GM12878 (cell line): ENCODE data around the gene KRTAP5-3.

ENCODE experiments used
- CHD1 ChIP-seq: IDR thresholded peaks from 2 replicates; pipeline ENCODE4 v1.6.1; 2012; ENCODE audit warnings: low read depth, low read length, improper control_type of control experiment
- EGR1 ChIP-seq, 2 experiments: IDR thresholded peaks; 1 replicate in 1 of 2; 2 replicates in 1 of 2; pipeline ENCODE4 v1.6.1; 2011 to 2012; ENCODE audit warnings: low read depth in 2 of 2, low read length in 2 of 2, borderline replicate concordance in 1 of 2, mild to moderate bottlenecking in 1 of 2, moderate library complexity in 1 of 2
- HDAC6 ChIP-seq: fragments of 200-600 bp; sonication (generic); IDR thresholded peaks from one replicate; pipeline ENCODE4 v1.8.0; 2017; ENCODE audit warnings: antibody characterized with exemption; ENCODE audit not compliant: unreplicated experiment
- MYC ChIP-seq: IDR thresholded peaks from 2 replicates; pipeline ENCODE4 v1.6.1; 2011; ENCODE audit warnings: mild to moderate bottlenecking, low read length, moderate library complexity, inconsistent platforms; ENCODE audit not compliant: insufficient read depth, insufficient replicate concordance, insufficient read length, severe bottlenecking
- POLR2A ChIP-seq: IDR thresholded peaks from 2 replicates; pipeline ENCODE4 v1.6.1; 2011; ENCODE audit warnings: low read depth, mild to moderate bottlenecking, low read length
- RAD51 ChIP-seq: fragments of 450-650 bp; IDR thresholded peaks from 2 replicates; pipeline ENCODE4 v1.6.1; 2016; ENCODE audit warnings: moderate library complexity, mild to moderate bottlenecking, inconsistent platforms
- RELA ChIP-seq: fragments of 450-650 bp; IDR thresholded peaks from 2 replicates; pipeline ENCODE4 v1.8.0; 2014; ENCODE audit warnings: borderline replicate concordance; ENCODE audit not compliant: partially characterized antibody
- SMAD5 ChIP-seq: IDR thresholded peaks from 2 replicates; pipeline ENCODE4 v1.6.1; 2016; ENCODE audit warnings: antibody characterized with exemption, low read depth
- SMC3 ChIP-seq: IDR thresholded peaks from 2 replicates; pipeline ENCODE4 v1.6.1; 2011; ENCODE audit warnings: low read length, improper control_type of control experiment, borderline replicate concordance
- TF ChIP-seq, protein P1 (sequence below), 3 experiments: IDR thresholded peaks in 2 of 3; conservative IDR thresholded peaks in 1 of 3; 2 replicates each; pipeline ENCODE4 v1.5.1; 2011; ENCODE audit warnings: low read depth in 3 of 3, low read length in 3 of 3, mild to moderate bottlenecking in 3 of 3, control low read depth in 2 of 3, moderate library complexity in 2 of 3, inconsistent platforms in 1 of 3, mixed read lengths in 1 of 3; ENCODE audit not compliant: control insufficient read depth in 2 of 3, insufficient read depth in 1 of 3; ENCODE audit errors: extremely low read depth in 1 of 3
- TF ChIP-seq, protein P2 (sequence below): IDR thresholded peaks from 2 replicates; pipeline ENCODE4 v1.6.1; 2012; ENCODE audit warnings: mild to moderate bottlenecking, low read depth, low read length
- TF ChIP-seq, protein P3 (sequence below): IDR thresholded peaks from 2 replicates; pipeline ENCODE4 v1.6.1; 2011; ENCODE audit warnings: low read depth, low read length, improper control_type of control experiment, borderline replicate concordance

DNA sequence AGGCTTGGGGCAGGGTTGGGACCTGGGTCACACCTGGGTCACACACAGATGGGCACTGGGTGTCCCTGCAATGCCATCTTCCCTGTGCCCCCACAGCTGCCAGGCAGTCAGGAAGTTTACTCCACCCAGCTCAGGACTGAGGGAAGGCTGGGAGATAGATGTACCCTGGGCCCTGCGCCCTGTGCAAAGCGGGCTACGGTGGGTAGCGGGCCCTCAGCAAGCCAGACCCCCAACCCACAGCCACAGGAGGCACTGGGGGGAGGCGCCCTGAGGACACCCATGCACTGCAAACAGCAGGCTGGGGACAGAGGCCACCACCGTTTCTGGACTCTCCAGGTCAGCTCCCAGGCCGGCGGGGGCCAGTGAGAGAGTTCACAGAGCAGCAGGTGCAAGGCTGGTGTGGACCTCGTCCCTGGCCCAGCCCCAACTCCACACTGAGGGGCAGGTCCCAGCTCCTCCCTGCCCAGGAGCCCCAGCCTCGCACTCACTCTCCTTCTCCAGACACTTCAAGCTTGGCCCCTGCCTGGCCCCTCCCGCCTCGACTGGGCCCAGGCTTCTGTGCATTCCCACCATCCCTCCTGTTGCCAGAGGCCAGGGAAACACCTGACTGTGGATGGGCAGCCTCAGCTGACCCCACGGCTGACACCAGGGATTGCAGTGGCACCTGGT lies 41.1 kb downstream of the KRTAP5-3 start:
- TF ChIP-seq RAD51: no peak
- TF ChIP-seq, protein P1, sequence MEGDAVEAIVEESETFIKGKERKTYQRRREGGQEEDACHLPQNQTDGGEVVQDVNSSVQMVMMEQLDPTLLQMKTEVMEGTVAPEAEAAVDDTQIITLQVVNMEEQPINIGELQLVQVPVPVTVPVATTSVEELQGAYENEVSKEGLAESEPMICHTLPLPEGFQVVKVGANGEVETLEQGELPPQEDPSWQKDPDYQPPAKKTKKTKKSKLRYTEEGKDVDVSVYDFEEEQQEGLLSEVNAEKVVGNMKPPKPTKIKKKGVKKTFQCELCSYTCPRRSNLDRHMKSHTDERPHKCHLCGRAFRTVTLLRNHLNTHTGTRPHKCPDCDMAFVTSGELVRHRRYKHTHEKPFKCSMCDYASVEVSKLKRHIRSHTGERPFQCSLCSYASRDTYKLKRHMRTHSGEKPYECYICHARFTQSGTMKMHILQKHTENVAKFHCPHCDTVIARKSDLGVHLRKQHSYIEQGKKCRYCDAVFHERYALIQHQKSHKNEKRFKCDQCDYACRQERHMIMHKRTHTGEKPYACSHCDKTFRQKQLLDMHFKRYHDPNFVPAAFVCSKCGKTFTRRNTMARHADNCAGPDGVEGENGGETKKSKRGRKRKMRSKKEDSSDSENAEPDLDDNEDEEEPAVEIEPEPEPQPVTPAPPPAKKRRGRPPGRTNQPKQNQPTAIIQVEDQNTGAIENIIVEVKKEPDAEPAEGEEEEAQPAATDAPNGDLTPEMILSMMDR (IDR thresholded peaks at IDR 0.05 in 2 of 3, conservative IDR thresholded peaks at IDR 0.05 in 1 of 3; ENCODE audit: control insufficient read depth in 2 of 3, extremely low read depth in 1 of 3, insufficient read depth in 1 of 3, low read depth in 3 of 3, low read length in 3 of 3): no peak
- no peak for TF ChIP-seq CHD1
- TF ChIP-seq, protein P2, sequence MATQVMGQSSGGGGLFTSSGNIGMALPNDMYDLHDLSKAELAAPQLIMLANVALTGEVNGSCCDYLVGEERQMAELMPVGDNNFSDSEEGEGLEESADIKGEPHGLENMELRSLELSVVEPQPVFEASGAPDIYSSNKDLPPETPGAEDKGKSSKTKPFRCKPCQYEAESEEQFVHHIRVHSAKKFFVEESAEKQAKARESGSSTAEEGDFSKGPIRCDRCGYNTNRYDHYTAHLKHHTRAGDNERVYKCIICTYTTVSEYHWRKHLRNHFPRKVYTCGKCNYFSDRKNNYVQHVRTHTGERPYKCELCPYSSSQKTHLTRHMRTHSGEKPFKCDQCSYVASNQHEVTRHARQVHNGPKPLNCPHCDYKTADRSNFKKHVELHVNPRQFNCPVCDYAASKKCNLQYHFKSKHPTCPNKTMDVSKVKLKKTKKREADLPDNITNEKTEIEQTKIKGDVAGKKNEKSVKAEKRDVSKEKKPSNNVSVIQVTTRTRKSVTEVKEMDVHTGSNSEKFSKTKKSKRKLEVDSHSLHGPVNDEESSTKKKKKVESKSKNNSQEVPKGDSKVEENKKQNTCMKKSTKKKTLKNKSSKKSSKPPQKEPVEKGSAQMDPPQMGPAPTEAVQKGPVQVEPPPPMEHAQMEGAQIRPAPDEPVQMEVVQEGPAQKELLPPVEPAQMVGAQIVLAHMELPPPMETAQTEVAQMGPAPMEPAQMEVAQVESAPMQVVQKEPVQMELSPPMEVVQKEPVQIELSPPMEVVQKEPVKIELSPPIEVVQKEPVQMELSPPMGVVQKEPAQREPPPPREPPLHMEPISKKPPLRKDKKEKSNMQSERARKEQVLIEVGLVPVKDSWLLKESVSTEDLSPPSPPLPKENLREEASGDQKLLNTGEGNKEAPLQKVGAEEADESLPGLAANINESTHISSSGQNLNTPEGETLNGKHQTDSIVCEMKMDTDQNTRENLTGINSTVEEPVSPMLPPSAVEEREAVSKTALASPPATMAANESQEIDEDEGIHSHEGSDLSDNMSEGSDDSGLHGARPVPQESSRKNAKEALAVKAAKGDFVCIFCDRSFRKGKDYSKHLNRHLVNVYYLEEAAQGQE: no peak
- TF ChIP-seq, protein P3, sequence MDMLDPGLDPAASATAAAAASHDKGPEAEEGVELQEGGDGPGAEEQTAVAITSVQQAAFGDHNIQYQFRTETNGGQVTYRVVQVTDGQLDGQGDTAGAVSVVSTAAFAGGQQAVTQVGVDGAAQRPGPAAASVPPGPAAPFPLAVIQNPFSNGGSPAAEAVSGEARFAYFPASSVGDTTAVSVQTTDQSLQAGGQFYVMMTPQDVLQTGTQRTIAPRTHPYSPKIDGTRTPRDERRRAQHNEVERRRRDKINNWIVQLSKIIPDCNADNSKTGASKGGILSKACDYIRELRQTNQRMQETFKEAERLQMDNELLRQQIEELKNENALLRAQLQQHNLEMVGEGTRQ: no peak
- TF ChIP-seq EGR1 (IDR thresholded peaks at IDR 0.05; ENCODE audit: borderline replicate concordance in 1 of 2, low read depth in 2 of 2, low read length in 2 of 2): no peak
- TF ChIP-seq SMC3: no peak
- no peak for TF ChIP-seq POLR2A
- no peak for TF ChIP-seq HDAC6
- TF ChIP-seq MYC: no peak
- TF ChIP-seq SMAD5: no peak
- no peak for TF ChIP-seq RELA
